ENCODE results near the gene FKBP2. TPM values are rescaled to one million over a fixed set of nuclear protein-coding genes. Genes with fewer than 3 reads are reported as not detected.

Gene FKBP2
- total and polyA plus RNA-seq, 8 donors: 15.2 to 257 (median 57.6) TPM

GRCh38 chr11:64216879-64217278, 24.0 kb upstream of the FKBP2 start:
- no peak overlapping the region for H3K27ac ChIP-seq
- H3K36me3 ChIP-seq: peaks cover 11 to 72% (median 54%) of the 10 kb centered on the region in 4 donors
- DNase-seq: no peak

GRCh38 chr11:64218628-64219353, 22.1 kb upstream of the FKBP2 start:
- Histone ChIP-seq H3K4me1 (peaks cover 0 to 9% (median 8%) of the 10 kb centered on the region in 4 donors), H3K9me3 (no peaks in the 10 kb centered on the region), H3K27me3 (no peaks in the 10 kb centered on the region), H3K27ac (no peak overlapping the region), H3K4me3 (no peak overlapping the region), H3K36me3 (peaks cover 15 to 70% (median 58%) of the 10 kb centered on the region in 4 donors)
- intact Hi-C loops (cut with DNase I; ENCODE audit: low total_unique reads): no loop called here
- DNase-seq: peak in 1 of 2 donors; percentile 55
- 51 to 58% (median 53%) methylated on average over 5 to 11 of the region's 11 CpGs for WGBS, 5 donors
- TF ChIP-seq POLR2AphosphoS5 (IDR thresholded peaks at IDR 0.05) (no peak), EP300 (IDR thresholded peaks at IDR 0.05) (no peak), CTCF (IDR thresholded peaks at IDR 0.05) (no peak), POLR2A (IDR thresholded peaks at IDR 0.05) (no peak)

More at GRCh38 chr11:64216879-64217278, 24.0 kb upstream of the FKBP2 start:
- Histone ChIP-seq H3K9me3 (no peaks in the 10 kb centered on the region), H3K4me1 (peaks cover 0 to 8% (median 2%) of the 10 kb centered on the region in 4 donors), H3K27me3 (no peaks in the 10 kb centered on the region), H3K4me3 (no peak overlapping the region)
- TF ChIP-seq POLR2AphosphoS5 (IDR thresholded peaks at IDR 0.05): no peak
- TF ChIP-seq POLR2A (IDR thresholded peaks at IDR 0.05): no peak
- TF ChIP-seq CTCF (IDR thresholded peaks at IDR 0.05): no peak
- no peak for TF ChIP-seq EP300 (IDR thresholded peaks at IDR 0.05)
- WGBS, 5 donors: 84 to 89% (median 88%) methylated on average over 6 of the region's 6 CpGs
- intact Hi-C loops (cut with DNase I; ENCODE audit: low total_unique reads): no loop called here

- intact Hi-C loops (cut with DNase I; ENCODE audit: low total_unique reads): no loop called here
- peaks cover 15 to 73% (median 59%) of the 10 kb centered on the region in 4 donors for H3K36me3 ChIP-seq
- H3K4me3 ChIP-seq: no peak overlapping the region
- H3K27ac ChIP-seq: no peak overlapping the region
- peaks cover 0 to 11% (median 8%) of the 10 kb centered on the region in 4 donors for H3K4me1 ChIP-seq
- TF ChIP-seq POLR2A (IDR thresholded peaks at IDR 0.05) (no peak), CTCF (IDR thresholded peaks at IDR 0.05) (no peak), EP300 (IDR thresholded peaks at IDR 0.05) (no peak), POLR2AphosphoS5 (IDR thresholded peaks at IDR 0.05) (no peak)
- H3K9me3 ChIP-seq: no peaks in the 10 kb centered on the region
- no peaks in the 10 kb centered on the region for H3K27me3 ChIP-seq
- 79 to 92% (median 83%) methylated on average over 5 to 7 of the region's 7 CpGs for WGBS, 5 donors
- DNase-seq: no peak
These were observed 21.6 kb upstream of the FKBP2 start for GRCh38 chr11:64219354-64219684.

DNA sequence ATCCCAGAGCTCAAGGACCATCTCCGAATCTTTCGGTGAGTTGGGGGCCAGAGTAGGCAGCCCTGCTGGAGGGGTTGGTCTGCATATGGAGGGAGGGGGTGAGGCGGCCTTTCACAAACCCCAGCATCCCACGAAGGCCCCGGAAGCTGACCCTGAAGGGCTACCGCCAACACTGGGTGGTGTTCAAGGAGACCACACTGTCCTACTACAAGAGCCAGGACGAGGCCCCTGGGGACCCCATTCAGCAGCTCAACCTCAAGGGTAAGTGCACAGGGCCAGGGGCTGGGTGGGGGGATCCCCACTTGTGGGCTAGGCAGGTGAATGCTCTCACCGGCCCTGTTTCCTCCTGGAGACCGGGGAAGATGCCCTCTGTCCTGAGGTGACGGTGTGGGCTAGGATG, 21.1 kb upstream of the FKBP2 start:
- H3K4me3 ChIP-seq: no peak overlapping the region
- peaks cover 0 to 16% (median 11%) of the 10 kb centered on the region in 4 donors for H3K4me1 ChIP-seq
- TF ChIP-seq POLR2A (IDR thresholded peaks at IDR 0.05) (no peak), POLR2AphosphoS5 (IDR thresholded peaks at IDR 0.05) (no peak), CTCF (IDR thresholded peaks at IDR 0.05) (no peak), EP300 (IDR thresholded peaks at IDR 0.05) (no peak)
- H3K27me3 ChIP-seq: no peaks in the 10 kb centered on the region
- WGBS, 5 donors: 88 to 93% (median 91%) methylated on average over 9 to 10 of the region's 10 CpGs
- intact Hi-C loops (cut with DNase I; ENCODE audit: low total_unique reads): no loop called here
- H3K27ac ChIP-seq: no peak overlapping the region
- peaks cover 15 to 71% (median 60%) of the 10 kb centered on the region in 4 donors for H3K36me3 ChIP-seq
- DNase-seq: no peak
- H3K9me3 ChIP-seq: no peaks in the 10 kb centered on the region
